ENCODE data around the gene GNAO1.

GNAO1 gene

DNA sequence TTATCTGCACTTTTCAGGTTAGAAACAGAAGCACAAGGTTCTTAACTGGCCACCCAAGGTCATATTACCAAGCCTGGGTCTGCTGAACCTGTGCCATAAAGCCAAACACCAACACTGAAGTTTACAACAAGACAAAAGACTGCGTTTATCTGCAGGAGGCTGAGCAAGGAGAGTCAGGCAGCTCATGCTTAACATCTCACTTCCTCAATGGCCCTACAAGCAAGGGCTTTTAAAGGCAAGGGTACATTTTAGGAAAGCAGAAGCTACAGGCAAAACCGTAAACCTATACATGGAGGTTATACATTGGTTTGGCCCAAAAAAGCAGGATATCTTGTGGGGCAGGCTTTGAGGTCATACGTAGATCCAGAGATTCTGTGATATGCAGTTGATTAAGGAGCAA lies 91.2 kb downstream of the GNAO1 start:
- in situ Hi-C loops (cut with MboI; ENCODE audit: low sequenced_read_pairs): no loop called here

DNA sequence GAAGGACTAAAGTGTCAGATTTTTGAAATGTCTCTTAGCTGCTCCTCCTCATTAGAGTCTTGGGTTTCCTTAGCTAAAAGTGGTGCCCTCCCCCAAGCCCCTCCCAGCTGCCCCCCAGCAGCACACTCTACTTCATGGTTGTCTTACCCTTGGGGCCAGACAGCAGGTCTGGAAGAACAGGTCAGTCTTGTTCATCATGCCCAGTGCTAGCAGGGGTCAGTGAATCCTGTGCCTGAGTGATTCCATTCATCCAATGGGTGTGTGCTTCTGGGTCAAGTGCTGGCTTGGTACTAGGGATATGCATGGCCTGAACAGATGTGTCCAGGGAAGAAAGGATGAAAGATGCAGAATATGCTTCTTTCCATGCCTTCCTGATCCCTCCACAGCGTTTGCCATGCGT lies 93.2 kb downstream of the GNAO1 start:
- in situ Hi-C loops (cut with MboI; ENCODE audit: low sequenced_read_pairs): no loop called here

DNA sequence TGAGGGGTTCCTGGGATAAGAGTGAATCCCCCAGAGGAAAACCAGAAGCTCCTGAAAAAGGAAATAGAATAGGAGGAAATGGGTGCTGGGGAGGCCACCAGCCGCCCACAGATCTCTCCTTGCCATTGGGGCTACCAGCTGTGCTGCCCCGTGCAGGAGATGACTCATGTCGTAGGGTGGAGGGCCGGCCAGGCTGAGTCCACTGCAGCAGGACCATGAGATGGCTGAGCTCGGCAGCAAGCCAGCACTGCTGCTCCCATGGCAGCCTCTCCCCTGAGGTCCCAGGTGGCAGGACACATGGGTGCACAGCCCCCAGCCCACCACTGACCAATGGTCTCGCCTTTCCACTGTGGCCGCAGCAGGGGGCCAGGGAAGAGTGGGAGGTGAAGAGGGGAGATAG lies 95.5 kb downstream of the GNAO1 start:
- in situ Hi-C loops (cut with MboI; ENCODE audit: low sequenced_read_pairs): no loop called here

DNA sequence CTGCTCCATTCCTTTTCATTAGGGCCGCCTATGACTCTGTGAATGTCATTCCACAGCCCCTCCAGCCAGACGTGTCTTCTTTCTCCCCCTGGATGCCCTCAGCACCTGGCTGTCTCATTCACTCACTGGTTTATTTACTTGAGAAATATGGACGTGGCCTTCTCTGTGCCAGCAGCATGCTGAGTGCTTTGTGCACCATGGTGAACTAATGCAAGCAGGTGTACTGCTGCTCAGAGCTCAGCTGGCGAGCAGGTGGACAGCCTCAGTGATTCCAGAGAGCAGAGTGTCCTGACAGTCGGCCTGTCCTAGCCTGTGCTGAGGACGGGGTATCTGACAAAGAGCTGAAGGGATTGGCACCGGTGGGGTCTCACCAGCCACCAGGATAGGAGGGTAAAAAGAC lies 96.7 kb downstream of the GNAO1 start:
- in situ Hi-C loops (cut with MboI; ENCODE audit: low sequenced_read_pairs): no loop called here

DNA sequence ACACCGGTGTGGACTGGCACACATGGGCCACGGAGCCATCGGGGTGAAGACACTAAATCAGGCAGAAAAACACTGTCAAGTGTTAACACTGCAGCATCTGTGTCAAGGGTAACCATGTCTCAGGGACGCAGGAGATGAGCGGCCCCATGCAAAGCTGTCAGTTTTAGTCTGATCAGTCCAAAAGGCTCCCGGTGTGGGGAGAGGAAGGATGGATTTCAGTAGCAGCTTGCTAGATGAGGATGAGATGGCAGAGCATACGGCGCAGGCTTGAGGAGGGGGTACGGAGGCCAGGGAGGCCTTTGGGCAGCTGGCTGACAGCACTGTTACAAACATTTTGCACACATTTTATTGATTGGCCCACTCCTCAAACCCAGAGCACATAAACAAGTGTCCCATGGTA lies 98.1 kb downstream of the GNAO1 start:
- in situ Hi-C loops (cut with MboI; ENCODE audit: low sequenced_read_pairs): no loop called here

DNA sequence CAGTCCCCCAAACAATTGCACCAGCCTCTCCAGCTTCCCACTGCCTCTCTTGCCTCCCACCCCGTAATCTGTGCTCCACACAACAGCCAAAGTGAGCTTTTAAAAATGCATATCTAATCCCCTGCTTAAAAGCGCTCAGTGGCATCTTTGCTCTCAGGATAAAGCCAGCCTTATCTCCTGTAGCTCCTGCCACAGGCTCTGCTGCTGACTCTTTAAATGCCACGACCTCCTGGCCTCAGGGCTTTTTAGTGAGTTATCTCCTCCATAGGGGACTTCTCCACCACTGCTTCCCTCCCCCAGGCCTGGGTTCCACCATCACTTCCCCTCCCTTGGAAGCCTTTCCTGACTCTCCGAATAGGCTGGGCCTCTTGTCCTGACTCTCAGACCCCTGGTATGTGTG lies 98.6 kb downstream of the GNAO1 start:
- in situ Hi-C loops (cut with MboI; ENCODE audit: low sequenced_read_pairs): no loop called here

DNA sequence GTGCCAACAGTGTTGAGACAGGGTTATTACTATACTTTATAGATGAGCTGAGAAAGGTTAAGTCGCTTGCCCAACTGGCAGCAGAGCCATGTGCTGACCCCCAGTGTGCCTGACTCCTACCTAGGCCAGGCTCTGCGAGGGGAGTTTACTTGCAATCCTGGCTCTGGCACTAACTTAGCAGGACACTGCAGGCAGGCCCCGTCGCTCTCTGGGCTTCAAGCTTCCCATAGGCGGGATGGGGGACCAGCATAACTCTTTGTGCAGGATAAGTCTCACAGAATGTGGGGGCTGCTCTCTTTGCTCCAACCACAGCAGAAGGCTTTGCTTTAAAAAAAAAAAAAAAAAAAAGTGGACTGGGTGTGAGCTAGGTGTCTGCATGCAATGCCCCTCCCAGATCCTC lies 102.7 kb downstream of the GNAO1 start:
- in situ Hi-C loops (cut with MboI; ENCODE audit: low sequenced_read_pairs): no loop called here

DNA sequence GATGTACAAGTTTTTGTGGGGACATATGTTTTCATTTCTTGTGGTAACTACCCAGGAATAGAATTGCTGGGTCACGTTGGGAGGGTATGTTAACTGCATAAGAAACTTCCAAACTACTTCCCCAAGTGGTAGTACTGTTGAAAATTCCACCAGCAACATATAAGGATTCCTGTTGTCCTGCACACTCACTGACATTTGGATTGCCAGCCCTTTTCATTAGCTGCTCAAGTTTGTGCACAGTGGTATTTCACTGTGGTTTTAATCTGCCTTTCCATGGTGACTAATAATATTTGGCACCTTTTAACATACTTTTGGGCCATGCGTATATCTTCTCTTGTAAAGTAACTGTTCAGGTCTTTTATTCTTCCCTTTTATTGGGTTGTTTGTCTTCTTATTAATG lies 103.3 kb downstream of the GNAO1 start:
- in situ Hi-C loops (cut with MboI; ENCODE audit: low sequenced_read_pairs): no loop called here

DNA sequence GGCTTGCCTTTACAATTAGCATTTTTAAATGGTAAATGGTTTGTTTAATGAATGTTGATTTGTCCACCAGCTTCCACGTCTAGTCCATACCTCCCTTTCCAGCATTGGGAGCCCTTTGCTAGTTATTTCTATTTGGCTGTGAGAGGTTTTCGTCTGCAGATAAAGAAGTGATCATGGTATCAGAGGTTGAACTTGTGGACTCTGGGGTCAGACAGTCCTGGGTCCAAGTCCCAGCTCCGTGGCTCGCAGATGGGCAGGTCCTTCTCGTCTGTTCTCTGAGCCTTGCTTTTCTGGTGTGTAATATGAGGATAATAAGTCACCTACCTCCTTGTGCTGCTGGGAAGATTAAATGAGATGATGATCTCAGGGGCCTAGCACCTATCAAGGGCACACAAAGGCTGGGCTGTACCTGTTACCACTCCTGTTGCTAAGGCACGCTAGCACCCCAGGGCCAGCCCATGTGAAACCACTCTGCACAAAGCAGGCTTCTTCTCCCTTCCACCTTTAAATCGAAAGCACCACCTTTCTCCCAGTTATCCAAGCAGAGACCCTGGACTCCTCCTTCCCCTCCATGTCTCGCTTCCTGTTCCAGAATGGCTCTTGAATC lies 103.9 kb downstream of the GNAO1 start:
- in situ Hi-C loops (cut with MboI; ENCODE audit: low sequenced_read_pairs): no loop called here

DNA sequence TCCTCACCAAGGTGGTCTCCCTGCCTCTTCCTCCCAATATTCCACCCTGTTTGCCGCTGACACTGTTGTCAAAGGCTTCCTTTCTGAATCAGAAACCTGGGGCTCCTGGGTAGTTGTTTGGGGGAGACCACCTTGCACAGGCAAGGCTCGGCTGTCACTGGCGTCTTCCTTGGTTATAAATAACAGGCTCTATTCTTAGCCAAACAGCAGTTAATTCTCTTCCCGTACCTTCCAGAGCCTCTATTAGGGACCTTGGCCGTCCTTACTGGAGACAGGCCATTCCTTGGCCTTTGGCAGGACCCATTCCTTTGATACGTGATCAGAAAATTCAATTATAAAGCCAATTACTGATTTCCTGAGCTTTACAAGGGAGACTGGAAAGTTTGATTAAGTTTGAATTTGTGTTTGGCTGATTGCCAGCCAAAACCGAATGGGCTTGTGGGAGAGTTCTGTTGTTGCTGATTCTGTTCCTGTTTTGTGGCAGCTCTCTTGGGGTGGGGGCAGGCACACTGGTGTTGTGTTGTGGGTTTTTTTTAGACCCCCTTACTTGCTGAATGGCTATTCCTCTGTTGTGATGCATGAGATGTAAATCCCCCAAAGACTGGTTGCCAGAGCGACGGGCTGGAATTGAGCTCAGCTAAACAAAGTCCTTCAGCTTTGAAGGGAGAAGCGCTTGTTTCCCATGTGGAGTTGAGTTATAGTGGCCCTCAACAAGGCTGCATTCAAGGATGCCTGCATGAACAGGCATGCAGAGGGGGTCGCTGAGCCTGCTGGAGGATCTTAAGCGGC lies 104.6 kb downstream of the GNAO1 start:
- in situ Hi-C loops (cut with MboI; ENCODE audit: low sequenced_read_pairs): no loop called here

DNA sequence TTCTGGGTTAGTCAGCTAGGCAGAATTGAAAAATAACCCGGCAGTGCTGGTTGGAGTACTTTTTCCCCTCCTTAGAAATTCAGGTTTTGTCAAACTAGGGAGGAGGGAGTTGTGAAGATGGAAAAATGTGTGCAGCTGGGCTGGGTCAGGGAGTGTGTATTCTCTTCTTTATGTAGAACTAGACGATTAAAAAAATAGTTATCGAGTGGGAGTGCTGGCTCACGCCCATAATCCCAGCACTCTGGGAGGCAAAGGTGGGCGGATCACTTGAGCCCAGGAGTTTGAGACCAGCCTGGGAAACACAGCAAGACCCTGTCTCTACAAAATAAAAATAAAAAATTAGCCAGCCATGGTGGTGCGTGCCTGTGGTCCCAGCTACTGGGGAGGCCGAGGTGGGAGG lies 106.4 kb downstream of the GNAO1 start:
- in situ Hi-C loops (cut with MboI; ENCODE audit: low sequenced_read_pairs): no loop called here

DNA sequence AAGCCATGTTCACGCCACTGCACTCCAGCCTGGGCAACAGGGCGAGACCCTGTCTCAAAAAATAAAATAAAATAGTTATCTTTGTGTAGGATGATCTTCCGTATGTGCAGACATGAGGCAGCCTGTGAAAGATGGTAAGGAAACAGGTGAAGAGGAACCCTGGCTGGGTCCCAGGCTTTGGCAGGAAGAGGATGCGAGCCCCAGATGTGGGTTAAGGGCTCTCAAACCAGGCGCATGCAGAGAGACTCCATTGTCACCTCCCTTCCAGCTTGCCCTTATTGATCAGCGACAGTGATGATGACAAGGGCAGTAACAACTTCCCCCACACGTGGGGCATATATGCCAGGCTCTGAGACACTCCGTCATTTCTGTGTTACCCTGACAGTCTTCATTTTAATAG lies 106.8 kb downstream of the GNAO1 start:
- in situ Hi-C loops (cut with MboI; ENCODE audit: low sequenced_read_pairs): no loop called here

DNA sequence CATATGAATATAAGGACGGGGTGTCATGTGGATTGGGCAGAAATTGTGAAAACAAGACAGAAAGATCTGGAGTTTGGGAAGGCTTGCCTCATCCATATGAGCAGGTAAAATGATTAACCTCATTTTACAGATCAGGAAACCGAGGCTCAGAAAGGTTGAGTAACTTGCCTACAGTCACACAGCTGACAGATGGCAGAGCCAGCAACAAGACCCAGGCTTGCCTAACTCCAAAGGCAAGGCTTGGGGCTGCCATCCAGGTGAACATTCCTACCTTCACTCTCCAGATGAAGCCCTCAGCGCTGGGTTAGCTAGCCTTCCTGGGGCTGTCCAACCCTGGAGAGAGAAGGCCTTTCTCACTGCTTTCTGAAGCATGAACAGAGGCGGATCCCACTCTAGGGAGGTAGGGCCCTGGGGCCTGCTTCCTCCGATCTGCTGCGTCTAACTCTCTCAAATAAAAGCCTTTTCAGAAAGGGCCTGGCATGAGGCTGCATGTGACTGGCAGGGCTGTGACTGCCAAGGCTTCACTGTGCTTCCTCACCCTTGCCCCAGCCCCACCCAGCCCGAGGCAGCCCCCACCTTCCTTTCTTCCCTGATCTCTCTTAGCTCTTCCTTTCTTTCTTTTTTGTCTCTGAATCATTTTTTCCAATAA lies 107.8 kb downstream of the GNAO1 start:
- in situ Hi-C loops (cut with MboI; ENCODE audit: low sequenced_read_pairs): no loop called here

DNA sequence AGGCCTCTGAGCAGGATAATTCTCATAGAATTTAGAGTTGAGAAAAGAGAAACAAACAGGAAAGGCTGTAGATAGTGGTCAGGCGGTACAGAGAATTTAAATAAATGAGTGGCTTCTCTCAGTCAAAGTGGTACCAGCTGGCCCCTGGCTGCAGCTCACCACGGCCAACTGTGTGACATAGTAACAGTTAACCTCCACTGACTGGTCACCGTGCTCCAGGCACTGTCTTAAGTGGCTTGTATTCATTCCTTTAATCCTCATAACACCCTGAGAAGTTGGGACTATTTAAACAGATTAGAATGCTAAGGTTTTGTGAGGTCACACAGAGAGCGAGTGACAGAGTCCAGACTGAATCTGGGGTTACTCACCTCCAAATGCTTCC lies 108.9 kb downstream of the GNAO1 start:
- in situ Hi-C loops (cut with MboI; ENCODE audit: low sequenced_read_pairs): no loop called here

DNA sequence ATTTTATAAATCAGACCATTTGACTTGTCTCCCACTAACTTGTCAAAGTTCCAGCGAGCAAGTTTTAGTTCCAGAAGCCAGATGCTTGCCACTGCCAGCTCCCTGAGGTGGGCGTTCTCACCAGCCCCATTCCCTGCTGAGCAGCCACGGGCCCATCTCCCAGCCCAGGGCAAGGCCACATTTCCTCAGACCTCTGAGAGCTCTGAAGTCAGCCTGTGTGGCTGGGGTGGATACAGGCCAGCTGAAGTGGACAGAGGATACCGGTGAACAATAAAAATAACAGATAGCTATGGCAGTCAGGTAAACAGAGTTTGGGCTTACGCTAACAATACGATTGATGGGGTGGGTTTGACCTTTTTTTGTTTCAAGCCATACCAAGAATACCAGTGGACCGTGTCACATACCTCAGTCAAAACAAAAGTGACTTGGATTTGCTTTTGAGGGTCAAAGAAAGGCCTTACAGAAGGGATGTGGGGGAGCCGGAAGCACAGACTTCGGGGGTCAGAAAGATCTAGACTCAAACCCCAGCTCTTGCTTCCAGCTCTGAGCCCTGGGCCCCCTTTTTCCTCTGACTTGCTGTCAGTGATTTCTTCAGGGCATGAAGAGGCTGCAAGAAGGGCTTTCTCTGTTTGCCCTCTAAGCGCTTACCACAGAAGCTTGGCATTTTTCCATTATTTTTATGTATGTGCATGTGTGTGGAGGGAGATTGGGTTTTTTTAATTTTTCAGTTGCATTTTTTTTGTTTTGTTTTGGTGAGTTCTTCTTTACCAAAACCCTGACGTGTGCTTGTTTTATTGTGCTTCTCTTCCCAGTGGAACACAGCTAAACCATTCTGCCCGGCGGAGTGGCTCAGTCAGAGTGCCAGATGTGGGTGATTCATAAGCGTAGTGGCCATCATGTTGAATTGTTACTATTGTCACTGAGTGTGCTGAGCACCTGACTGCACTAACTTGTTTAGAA lies 109.9 kb downstream of the GNAO1 start:
- in situ Hi-C loops (cut with MboI; ENCODE audit: low sequenced_read_pairs): no loop called here

DNA sequence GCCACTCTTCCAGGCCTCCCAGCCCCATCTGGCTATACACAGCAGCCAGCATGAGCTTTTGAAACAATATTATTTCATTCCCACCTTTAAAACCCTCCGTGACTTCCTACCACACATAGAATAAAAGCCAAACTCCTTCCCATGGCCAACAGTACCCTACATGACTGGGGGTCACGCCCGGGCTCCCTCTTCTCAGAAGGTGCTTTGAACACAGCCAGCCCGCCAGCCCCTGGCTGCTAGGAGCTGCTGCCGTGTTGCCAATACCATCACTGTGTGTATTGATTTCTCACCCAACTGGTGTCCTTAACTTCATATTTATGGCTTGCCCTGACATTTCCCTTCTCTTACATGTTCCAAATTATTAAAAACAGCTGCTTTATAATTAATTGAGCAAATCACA lies 111.2 kb downstream of the GNAO1 start:
- in situ Hi-C loops (cut with MboI; ENCODE audit: low sequenced_read_pairs): no loop called here

DNA sequence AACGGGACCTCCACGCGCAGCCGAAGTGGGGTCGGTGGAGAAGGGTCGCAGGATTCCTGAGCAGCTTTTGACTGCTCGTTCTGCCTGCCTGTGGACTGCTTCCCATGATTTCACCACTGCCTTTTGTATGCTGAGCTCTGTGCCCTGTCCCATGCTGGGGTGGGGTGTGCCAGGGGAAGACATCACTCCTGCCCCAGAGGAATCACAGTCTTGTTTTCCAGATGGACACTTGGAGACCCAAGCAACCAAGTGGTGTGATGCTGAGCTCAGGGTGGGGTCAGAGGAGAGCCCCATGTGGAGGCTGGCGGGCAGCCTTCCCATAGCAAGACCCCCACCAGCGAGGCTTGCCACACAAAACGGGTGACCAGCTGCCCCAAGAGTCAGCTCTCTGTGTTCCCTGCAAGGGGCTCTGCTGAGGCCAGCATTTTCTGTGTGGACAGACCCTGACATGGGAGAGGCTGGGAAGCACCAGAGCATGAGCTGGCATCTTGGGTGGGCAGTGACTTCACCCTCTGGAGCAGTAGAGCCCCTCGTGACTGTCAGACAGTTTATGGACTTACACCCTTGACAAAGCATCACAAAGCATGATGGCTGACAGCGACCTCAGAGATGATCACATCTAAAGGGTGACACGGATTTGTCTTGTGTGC lies 111.9 kb downstream of the GNAO1 start:
- in situ Hi-C loops (cut with MboI; ENCODE audit: low sequenced_read_pairs): no loop called here

DNA sequence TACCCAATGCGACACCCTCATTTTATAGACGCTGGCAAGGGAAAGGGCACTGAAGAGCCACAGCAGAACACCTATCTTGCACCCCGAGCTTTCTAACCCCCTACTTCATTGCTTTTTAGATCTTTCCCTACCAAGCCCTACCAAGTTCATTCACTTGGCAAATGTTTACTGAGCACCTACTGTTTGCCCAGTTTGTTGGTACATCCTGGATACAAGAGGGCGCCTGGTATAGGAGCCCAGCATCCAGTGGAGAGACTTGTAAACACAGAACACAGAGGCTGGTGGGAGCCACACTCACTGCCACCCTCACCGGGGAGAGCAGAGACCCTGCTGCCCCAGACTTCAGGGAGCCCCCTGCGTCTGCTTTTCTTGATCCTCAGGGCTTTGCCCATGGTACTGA lies 112.6 kb downstream of the GNAO1 start:
- in situ Hi-C loops (cut with MboI; ENCODE audit: low sequenced_read_pairs): no loop called here

DNA sequence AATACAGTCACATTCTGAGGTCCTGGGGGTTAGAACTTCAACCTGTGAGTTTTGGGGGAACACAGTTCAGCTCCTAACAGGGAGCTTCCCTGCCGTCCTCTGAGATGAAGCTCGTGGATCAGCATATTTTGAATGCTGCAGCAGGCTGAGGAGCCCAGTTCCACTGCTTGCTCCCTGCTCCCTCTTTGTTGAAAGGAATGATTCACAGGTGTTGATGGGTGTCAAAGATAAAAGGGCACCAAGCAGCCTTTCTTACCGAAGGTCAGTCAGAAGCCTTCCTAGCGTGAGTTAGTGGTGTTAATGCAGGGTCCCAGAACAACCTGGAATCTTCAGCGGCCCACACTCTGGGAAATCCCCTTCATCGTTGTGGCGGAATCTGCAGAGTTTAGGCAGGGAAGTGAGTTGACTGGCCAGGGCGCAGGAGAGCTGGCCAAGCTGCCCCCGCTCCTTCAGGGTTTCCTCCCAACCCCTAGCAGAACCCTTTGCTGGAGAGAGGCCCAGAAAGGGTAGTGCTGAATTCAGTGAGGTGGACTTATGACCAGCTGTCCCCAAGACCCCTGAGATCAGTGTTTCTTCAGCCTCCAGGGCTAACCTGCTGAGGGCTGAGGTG lies 114.8 kb downstream of the GNAO1 start:
- in situ Hi-C loops (cut with MboI; ENCODE audit: low sequenced_read_pairs): no loop called here
